ENCODE measurements around the gene SLC25A51.

Gene SLC25A51

DNA sequence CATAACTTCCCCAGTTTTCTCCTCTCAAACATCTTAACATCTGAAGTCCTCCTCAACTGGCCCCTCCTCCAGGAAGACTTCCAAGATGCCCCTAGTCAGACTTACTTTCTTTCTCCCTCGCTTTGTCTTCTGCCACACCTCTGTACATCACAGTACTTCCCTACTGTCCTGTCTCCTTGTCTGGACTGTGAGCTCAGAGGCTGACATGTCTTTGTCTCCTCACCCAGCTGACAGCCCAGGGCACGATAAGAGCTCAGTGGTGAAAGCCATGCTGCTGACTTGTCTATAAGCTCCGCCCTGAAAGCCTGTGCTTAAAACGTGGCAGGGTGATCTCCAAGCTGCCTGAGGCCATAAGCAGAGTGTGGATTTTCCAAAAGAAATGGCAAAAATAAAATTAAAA is 33.0 kb upstream of the SLC25A51 start:
- no peak for DNase-seq

DNA sequence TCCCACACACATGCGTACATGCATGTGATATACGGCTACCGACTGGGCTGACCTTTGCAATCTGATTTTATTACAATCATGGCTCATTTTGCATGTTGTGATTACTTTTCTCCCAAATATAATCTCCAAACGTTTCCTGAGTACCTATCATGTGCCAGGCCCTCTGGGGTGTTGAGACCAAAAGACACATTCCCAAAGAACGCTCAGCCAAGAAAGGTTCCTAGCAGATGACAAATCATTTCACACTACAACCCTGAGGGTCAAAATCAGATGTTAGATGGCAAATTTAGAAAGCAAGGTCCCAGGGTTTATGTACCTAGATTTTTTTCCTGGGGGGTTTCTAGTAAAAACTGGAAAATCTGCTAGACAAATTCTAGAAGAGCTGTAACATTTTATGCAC is 32.4 kb upstream of the SLC25A51 start:
- no peak for DNase-seq

GRCh38 chr9:37935096-37935495 is 31.2 kb upstream of the SLC25A51 start:
- no peak for DNase-seq

DNA sequence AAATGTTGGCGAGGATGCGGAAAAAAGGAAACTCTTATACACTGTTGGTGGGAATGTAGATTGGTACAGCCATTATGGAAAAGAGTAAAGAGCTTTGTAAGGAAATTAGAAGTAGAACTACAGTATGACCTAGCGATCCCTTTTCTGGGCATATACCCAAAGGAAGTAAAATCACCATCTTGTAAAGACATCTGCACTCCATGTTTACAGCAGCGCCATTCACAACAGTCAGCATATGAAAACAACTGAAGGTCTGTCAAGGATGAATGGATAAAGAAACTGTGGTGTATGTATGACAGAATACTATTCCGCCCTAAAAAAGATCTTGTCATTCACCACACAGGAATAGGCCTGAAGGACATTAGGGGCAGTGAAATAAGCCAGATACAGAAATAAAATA is 27.7 kb upstream of the SLC25A51 start:
- DNase-seq = no peak

GRCh38 chr9:37929441-37929895 is 25.5 kb upstream of the SLC25A51 start:
- peak; percentile 72 for DNase-seq

DNA sequence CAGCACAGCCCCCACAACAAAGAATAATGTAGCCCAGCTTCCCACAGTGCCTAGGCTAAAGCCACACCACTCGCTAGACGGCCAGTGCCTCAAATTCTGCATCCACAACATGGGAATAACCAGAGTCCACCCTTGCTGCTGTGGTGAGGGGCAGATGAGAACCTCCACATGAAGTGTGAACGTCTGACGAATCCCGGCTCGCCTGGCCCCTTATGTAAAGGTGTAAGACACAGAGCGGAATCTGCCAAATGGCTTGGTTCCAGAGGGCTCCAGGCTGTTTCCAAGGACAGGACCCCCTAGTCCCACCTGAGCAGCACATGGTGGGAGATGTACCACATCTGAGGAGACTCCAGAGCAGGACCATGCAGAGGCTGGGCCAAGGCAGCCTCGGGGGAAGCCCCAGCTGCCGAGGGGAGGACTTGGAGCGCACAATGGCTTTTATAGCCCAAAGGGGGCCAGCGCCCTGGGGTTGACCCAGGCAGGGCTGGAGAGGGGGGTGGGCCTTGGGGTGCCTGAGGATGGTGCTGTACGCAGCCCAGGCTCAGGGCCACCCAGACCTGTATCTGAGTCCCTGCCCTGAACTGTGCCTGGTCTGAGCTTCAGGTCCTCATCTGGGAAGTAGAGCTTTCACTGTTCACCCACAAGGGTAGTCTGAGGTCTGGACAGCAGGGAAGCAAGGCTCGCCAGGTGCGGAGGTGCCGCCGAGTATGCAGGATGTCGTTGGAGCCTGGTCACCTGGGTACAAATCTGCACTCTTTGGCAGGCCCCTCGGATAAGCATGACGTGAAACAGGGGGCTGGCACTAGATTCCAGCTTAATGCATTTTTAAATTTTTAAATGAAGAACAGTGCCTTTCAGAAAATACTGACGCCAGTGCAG is 24.9 kb upstream of the SLC25A51 start:
- DNase-seq = no peak

DNA sequence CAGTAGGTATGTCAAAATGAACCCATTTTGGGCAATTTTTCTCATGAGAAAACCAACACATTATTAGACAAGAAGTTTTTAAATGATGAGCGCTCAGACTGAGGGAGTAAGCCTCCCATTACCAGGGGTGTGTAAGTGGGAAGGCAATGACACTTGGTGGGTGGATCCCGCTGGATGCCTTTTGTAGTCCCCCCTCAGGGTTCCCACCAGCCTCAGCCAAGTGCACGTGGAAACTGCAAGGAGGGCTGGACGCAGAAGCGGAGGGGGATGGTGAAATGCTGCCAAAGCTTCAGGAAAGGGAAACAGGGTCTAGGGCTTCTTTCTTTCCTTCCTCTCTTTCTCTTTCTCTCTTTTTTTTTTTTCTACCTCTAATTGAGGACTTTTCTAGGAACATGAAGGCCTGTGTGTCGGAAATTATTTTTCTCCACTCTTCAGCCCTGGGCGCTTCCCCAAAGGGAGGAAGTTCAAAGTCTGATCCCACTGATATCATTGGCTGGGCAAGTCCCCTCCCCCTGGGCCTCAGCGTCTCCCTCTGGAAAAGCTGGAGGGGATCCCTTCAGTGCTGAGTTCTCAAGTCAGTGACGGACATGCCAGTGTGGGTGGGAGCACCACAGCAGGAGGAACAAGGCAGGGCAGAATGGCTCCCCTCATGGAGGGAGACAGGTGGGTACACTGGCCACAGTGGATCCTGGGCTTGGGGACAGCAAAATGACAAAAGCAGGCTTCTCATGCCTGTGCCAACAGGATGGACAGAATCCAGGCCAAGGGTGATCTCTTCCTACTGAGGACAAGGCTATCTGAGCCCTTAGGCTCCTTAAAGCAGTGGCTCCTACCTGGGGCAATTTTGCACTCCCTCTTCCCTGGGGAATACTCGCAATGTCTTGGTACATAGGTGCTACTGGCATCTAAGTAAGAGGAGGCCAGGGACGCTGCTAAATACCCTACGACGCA is 23.9 kb upstream of the SLC25A51 start:
- no peak for DNase-seq

- DNase-seq = no peak
Measured at GRCh38 chr9:37927132-37927531, 23.2 kb upstream of the SLC25A51 start.

DNA sequence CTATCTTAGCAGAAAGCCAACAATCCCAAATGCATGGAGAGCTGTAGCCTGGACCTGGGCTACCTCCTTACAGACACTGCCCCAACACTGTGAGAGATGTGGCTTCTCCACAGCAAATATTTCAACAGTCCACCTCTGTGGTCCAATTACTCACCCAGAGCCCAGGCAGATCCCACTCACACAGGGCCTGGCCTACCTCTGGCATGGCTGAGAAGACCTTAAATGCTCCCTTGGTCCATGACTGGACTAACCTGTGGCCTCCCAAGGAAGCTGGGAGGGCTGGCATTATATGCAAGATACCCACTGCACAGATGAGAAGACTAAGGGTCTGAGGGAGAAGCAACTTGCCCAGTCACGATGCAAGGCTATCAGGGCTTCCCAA is 22.8 kb upstream of the SLC25A51 start:
- DNase-seq = peak; percentile 6

DNA sequence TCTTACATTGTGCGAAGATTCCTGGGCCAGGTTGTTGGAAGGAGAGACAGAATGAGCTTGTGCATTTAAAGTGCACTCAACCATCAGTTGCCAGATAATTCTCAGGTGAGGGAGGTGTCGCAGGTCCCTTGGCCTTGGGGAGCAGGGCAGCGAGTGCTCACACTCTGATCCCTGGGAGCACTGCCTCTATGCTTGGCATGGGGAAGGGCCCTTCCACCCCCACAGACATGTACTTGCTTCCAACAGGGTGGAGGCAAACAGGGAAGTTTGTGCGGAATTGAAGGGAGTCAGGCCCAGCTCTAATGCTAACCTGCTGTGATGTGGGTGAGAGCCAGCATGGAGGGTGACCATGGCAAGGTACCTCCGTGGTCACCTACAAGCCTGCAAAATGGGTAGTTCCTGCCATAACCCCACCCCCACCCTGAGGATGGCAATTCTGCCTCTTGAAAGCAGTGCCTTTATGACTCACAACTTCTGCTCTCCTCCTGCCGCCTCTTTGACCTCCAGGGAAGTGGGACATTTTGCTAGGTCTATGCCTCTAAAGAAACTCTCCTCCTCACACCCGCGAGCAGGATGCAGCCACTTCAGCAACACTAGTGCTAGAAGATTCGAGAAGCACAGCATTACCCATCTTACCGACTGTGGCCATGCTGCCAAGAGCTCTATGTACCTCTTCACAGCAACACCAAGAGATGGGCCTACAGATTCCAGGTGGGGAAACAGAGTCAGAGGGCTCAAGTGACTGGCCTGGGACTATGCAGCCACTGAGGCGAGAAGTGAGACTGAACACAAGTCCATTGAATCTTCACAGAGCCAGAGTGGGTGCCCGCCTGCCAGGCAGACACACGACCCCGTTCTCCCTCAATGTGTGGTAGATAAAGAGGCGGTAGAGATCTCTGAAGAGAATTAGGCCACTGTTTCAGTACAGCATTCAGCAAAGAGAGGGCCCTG is 22.1 kb upstream of the SLC25A51 start:
- peak; percentile 68 for DNase-seq

DNA sequence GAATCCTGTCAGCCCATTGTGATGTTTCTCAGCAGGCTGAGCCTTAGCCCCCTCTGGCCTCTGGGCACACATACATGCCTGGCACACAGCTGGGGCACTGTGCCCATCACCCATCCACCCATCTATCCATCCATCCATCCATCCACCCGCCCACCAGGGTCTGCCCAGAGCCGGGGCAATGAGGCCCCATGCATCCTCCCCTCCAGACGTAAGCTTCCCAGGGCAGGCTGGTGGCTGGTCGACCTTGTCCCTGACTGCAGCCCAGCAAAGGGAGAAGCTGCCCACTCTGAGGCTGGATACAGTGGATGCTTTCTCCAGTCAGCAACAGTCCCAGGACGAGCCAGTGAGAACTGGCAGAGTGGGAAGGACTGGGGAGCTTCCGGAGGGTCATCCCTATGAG is 21.1 kb upstream of the SLC25A51 start:
- no peak for DNase-seq

- DNase-seq = no peak
Measured at GRCh38 chr9:37924538-37924937, 20.6 kb upstream of the SLC25A51 start.

GRCh38 chr9:37923796-37924427 is 20.0 kb upstream of the SLC25A51 start:
- DNase-seq = no peak

DNA sequence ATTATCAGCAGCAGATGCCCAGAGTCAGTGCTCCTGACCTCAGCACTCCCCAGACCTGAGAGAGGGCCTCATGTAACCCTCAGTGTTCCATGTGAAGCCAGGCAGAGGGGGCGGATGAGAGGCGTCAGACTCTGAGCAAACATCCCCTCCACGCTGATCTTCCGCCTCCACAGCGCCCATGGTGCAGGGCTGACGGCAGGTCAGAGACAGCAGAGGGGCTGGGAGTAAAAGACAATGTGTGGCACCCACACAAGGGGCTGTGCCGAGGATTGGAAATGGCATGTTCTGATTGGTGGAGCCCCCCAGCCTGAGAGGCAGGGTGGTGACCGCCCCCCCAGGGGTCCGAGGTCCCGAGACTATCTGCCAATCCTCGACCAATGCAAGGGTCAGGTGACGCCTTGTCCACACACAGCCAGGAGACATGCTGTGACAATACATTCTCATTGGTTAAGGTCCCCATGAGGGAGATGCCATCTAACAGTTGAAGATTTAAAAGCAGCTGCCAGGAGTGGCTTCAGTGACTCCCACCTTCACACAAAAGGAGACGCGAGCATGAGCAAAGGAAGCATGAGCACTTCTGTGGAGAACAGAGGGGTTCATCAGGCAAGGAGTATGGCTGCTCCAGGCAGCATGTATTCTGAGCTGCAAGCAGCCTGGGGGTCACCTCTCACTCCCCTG is 19.3 kb upstream of the SLC25A51 start:
- DNase-seq = no peak

DNA sequence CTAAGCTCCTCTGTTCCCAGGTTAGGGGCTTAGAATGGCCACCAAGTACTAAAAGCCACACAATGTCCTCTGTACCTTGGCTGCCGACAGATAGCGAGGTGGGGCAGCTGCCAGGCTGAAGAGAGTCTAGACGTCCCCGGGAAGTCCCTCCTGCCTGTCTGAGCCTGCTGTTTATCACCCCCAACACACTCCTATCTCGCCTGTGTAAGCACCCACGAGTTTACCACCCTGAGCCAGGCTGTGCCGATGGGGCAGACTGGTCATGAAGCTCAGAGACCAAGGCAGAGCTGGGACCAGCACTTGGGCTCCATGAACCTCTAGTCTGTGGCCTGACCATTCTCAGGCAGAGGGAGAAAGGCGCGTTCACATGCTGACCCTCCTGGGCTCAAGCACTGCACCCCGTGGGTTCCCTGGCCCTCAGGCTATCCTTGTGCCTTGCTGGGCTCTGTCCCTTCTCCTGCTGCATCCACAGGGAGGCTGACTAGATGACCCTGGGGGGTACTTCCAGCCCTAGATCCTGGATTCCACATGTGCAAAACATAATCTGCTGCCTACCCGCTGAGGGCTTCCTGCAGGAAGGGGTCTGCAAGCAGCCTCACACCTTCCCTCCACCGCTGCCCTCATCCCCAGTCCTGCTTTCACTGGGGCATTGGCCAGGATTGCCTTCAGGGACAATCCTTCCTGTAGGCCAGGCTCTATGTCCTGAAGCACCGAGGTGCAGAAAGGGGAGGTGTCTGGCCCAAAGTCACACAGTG is 18.6 kb upstream of the SLC25A51 start:
- no peak for DNase-seq

DNA sequence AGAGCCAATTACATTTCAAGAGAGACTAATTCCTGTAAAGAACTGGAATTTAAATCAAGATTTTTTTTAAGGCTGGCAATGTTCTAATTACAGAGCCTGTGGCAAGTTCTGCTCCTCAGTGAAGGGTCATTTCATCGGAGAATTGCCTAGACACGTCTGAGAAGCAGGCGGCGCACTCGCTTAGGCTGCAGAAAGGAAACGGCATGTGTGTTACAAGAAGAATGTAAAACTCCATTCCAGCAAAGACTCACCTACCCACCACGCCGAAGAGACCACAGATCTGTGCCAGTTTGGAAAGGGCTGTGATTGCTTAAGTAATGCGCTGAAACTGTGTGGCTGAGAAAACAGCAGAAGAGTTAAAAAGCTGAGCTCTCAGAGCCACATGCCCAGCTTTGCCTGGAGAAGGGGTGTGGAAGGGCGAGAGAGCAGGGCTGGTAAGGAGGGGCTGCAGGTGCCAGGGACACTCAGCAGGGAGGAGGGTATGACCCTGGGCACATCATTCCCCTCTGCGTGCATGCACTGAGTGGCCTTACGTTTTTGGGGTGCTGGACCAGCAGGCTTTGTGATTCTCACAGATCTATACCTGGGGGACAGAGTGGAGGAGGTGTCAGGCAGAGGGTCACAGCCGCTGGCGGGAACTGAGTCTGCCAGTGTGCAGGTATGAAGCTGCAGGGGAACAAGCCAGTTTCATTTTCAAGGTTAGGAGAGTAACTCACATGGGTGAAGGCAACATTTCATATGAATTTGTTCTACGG is 17.8 kb upstream of the SLC25A51 start:
- DNase-seq = no peak

GRCh38 chr9:37921168-37921510 is 17.2 kb upstream of the SLC25A51 start:
- no peak for DNase-seq

- DNase-seq = no peak
Measured at GRCh38 chr9:37920471-37921167, 16.7 kb upstream of the SLC25A51 start.

GRCh38 chr9:37919956-37920335 is 16.0 kb upstream of the SLC25A51 start:
- no peak for DNase-seq

Measured in inflammatory macrophage treated with lipopolysaccharide for 4 hours (primary cell).